COLO668 (cell line): ENCODE results near the gene ALPI.
"Not testable (repeated sequence)": the region's sequence is repeated elsewhere in the genome, so short reads cannot be mapped to it uniquely, and the experiment has no call there.

Experiments
- DNase-seq: peaks from one replicate; lab custom pipeline; 2025; ENCODE audit not compliant: unreplicated experiment; lab: John Stamatoyannopoulos, UW

Gene ALPI

GRCh38 chr2:232455426-232456255 lies at the start of gene ALPI:
Gene ALPI, plus strand, starts transcription at chr2:232456153. Its CDS starts 47 bp downstream, at chr2:232456200.
- DNase-seq, result no peak

GRCh38 chr2:232406556-232407310 lies 49.2 kb upstream of the ALPI start, which contains the start of gene ALPG:
Gene ALPG, plus strand, starts transcription at chr2:232406844. Its CDS starts 51 bp downstream, at chr2:232406895.
- no peak for DNase-seq

GRCh38 chr2:232407428-232408150 lies 48.4 kb upstream of the ALPI start:
- DNase-seq, result not testable (repeated sequence)

- DNase-seq, result not testable (repeated sequence)
Observed at GRCh38 chr2:232408269-232408668, 47.7 kb upstream of the ALPI start.

- not testable (repeated sequence) for DNase-seq
Observed at GRCh38 chr2:232409617-232410016, 46.3 kb upstream of the ALPI start.

- DNase-seq, result no peak
Observed at GRCh38 chr2:232410238-232410900, 45.6 kb upstream of the ALPI start.

- DNase-seq, result no peak
Observed at GRCh38 chr2:232411901-232412629, 43.9 kb upstream of the ALPI start.

- no peak for DNase-seq
Observed at GRCh38 chr2:232412986-232413385, 43.0 kb upstream of the ALPI start.

GRCh38 chr2:232415138-232415690 lies 40.7 kb upstream of the ALPI start:
- no peak for DNase-seq

GRCh38 chr2:232415736-232416520 lies 40.0 kb upstream of the ALPI start:
- DNase-seq, result no peak

- no peak for DNase-seq
Observed at GRCh38 chr2:232416521-232417470, 39.2 kb upstream of the ALPI start.

- no peak for DNase-seq
Observed at GRCh38 chr2:232417489-232417888, 38.5 kb upstream of the ALPI start.

- DNase-seq, result no peak
Observed at GRCh38 chr2:232418056-232418455, 37.9 kb upstream of the ALPI start.

GRCh38 chr2:232418466-232419244 lies 37.3 kb upstream of the ALPI start:
- DNase-seq, result peak; percentile 55

- DNase-seq, result peak; percentile 55
Observed at GRCh38 chr2:232419245-232420072, 36.5 kb upstream of the ALPI start.

- DNase-seq, result no peak
Observed at GRCh38 chr2:232420073-232420454, 35.9 kb upstream of the ALPI start.
